Measurements from ENCODE around the gene FAM3D. TPM values are rescaled to one million over a fixed set of nuclear protein-coding genes. Genes with fewer than 3 reads are reported as not detected.

The FAM3D gene
- total RNA-seq, 4 donors from 2014 or later, result 47.0 to 200 (median 135) TPM

DNA sequence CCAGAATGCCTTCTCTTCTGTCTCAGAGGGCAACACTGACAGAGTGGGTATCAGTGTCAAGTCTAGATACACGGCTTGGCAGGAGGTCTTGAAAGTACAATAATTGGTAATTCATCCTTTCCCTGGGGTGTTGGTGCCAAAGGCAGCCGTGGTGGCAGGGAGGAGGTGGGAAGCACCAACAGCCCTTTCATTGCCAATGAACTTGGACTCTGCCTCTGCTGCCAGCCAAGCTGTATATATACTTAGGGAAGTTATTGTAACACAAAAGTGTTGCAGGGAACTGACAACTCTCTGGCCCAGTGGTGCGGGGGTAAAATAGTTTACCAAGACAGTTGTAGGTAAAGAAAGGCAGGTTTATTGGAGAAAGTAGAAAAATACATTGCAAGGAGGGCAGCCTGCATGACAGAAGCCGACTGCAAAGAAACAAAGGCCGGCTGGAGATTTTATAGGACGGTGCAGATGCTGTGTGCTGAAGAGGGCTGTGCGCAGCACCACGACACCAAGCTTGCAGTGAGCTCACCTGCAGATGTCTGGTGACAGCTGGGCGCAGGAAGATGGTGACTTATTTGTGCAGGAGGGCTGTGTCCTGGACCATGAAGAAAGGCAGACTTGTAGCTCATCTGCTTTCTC is 4.0 kb upstream of the FAM3D start:
- H3K4me3 ChIP-seq, result no peak overlapping the region
- TF ChIP-seq, protein P1, sequence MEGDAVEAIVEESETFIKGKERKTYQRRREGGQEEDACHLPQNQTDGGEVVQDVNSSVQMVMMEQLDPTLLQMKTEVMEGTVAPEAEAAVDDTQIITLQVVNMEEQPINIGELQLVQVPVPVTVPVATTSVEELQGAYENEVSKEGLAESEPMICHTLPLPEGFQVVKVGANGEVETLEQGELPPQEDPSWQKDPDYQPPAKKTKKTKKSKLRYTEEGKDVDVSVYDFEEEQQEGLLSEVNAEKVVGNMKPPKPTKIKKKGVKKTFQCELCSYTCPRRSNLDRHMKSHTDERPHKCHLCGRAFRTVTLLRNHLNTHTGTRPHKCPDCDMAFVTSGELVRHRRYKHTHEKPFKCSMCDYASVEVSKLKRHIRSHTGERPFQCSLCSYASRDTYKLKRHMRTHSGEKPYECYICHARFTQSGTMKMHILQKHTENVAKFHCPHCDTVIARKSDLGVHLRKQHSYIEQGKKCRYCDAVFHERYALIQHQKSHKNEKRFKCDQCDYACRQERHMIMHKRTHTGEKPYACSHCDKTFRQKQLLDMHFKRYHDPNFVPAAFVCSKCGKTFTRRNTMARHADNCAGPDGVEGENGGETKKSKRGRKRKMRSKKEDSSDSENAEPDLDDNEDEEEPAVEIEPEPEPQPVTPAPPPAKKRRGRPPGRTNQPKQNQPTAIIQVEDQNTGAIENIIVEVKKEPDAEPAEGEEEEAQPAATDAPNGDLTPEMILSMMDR (IDR thresholded peaks at IDR 0.05), result no peak
- TF ChIP-seq POLR2A (IDR thresholded peaks at IDR 0.05), result no peak
- no peaks in the 10 kb centered on the region for H3K27me3 ChIP-seq
- H3K9me3 ChIP-seq, result no peaks in the 10 kb centered on the region
- peaks cover 0 to 26% (median 0%) of the 10 kb centered on the region in 4 donors for H3K4me1 ChIP-seq
- peak overlapping the region in 3 of 4 donors; percentile 27 to 69 (median 63) for H3K27ac ChIP-seq
- peak in 2 of 3 donors; percentile 58 to 61 for DNase-seq
- H3K36me3 ChIP-seq, result no peaks in the 10 kb centered on the region

DNA sequence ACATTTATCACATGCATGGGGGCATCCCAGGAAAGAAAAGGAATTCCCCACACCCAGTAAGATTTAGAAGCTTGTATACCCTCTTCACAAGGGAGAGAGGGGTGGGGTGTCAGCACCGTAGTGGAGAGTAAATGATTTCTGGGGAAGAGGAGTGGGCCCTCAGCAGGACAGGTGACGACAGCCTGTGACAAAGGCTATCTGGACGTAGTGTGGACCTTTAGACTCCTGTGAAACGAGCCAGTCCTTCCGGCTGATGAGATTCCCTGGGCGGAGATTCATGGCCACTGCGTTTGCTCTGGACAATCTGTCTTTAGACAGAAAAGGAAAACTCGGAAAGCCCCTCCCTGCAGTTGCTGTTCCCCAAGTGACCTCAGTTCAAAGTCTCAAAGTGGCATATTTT is 1.7 kb upstream of the FAM3D start:
- Histone ChIP-seq H3K4me3 (peak overlapping the region in 1 of 4 donors; percentile 9), H3K4me1 (peaks cover 0 to 26% (median 0%) of the 10 kb centered on the region in 4 donors), H3K9me3 (no peaks in the 10 kb centered on the region), H3K36me3 (no peaks in the 10 kb centered on the region), H3K27me3 (no peaks in the 10 kb centered on the region), H3K27ac (peak overlapping the region in 3 of 4 donors; percentile 89 to 96 (median 94))
- DNase-seq, result peak in 2 of 3 donors; percentile 70 to 81
- TF ChIP-seq POLR2A (IDR thresholded peaks at IDR 0.05), result peak; percentile 38 to 86
- TF ChIP-seq, protein P1 (IDR thresholded peaks at IDR 0.05), result peak in 1 of 6 experiments; percentile 2

DNA sequence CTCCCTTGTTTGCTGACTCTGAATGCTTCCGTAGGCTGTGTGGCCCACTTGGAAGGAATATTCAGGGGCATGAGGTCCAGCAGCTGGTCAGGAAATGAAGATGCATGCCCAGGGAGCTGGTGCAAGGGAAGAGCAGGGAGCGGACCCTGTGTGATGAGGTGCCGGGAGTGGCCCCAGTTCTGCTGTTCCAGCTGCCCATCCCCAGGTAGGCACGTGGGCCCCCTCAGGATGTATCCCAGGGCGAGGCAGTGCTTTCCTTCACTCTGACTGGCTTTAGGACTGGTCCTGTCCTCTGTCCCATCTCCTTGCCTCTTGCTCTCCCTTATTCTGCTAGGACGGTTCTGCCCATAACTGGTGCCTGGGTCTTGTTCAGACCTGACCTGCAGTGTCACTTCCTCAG is 1.1 kb upstream of the FAM3D start:
- peak overlapping the region in 3 of 4 donors; percentile 89 to 96 (median 94) for H3K27ac ChIP-seq
- H3K4me3 ChIP-seq, result peak overlapping the region in 1 of 4 donors; percentile 9
- no peak for TF ChIP-seq POLR2A (IDR thresholded peaks at IDR 0.05)
- TF ChIP-seq, protein P1 (IDR thresholded peaks at IDR 0.05), result no peak
- peaks cover 0 to 26% (median 0%) of the 10 kb centered on the region in 4 donors for H3K4me1 ChIP-seq
- no peaks in the 10 kb centered on the region for H3K36me3 ChIP-seq
- H3K9me3 ChIP-seq, result no peaks in the 10 kb centered on the region
- H3K27me3 ChIP-seq, result no peaks in the 10 kb centered on the region
- peak in 1 of 3 donors; percentile 56 for DNase-seq

DNA sequence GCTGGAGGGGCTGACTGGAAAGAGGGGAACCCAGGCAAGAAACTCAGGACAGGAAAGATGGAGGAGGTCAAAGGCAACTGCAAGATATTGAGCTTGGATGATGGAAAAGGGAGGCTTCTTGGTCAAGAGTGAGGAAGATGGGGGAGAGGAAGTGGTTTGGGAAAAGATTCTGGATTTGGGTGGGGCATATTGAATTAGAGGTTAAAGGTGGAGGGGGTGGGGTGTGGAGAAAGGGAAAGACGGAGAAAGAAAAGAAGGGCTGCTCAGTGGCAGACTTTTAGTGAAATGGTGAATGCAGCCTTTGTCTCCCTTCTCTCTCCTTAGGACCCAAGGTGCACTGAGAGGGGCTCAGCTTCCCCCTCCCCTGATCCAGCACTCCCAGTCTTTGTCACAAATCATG is 655 bp upstream of the FAM3D start:
- TF ChIP-seq, protein P1 (IDR thresholded peaks at IDR 0.05), result no peak
- TF ChIP-seq POLR2A (IDR thresholded peaks at IDR 0.05), result no peak
- peak overlapping the region in 3 of 4 donors; percentile 89 to 96 (median 94) for H3K27ac ChIP-seq
- H3K27me3 ChIP-seq, result no peaks in the 10 kb centered on the region
- DNase-seq, result no peak
- H3K36me3 ChIP-seq, result no peaks in the 10 kb centered on the region
- H3K9me3 ChIP-seq, result no peaks in the 10 kb centered on the region
- H3K4me3 ChIP-seq, result peak overlapping the region in 1 of 4 donors; percentile 9
- peaks cover 0 to 26% (median 0%) of the 10 kb centered on the region in 4 donors for H3K4me1 ChIP-seq

DNA sequence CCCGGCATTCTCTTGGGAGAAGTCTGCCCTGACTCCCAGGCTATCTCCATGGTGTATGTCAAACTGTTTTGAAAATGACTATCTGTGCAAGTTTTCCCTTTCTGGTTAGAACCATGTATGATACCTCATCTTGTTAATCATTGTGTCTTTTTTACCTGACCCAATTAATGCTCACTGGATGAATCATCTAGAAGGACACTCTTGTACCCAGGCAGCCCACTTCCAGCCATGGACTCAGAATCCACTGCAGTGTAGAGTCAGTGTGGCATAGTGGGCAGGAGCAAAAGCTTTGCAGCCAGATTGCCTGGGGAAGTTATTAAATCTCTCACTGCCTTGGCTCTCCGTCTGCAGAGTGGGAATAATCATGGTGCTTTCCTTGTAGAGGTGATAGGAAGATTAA is 1.2 kb downstream of the FAM3D start:
- H3K9me3 ChIP-seq, result no peaks in the 10 kb centered on the region
- peak in 2 of 3 donors; percentile 51 to 58 for DNase-seq
- peak overlapping the region in 3 of 4 donors; percentile 89 to 96 (median 94) for H3K27ac ChIP-seq
- H3K4me1 ChIP-seq, result peaks cover 0 to 17% (median 0%) of the 10 kb centered on the region in 4 donors
- no peaks in the 10 kb centered on the region for H3K27me3 ChIP-seq
- TF ChIP-seq, protein P1 (IDR thresholded peaks at IDR 0.05), result no peak
- TF ChIP-seq POLR2A (IDR thresholded peaks at IDR 0.05), result peak; percentile 64 to 80
- H3K4me3 ChIP-seq, result peak overlapping the region in 2 of 4 donors; percentile 56 to 71
- H3K36me3 ChIP-seq, result no peaks in the 10 kb centered on the region
